IMR-90 (cell line): ENCODE measurements around the gene CACNA1D. TPM values are rescaled to one million over a fixed set of nuclear protein-coding genes. Genes with fewer than 3 reads are reported as not detected.

Experiments used
- ATAC-seq: fragments of 200-7000 bp; cut with Tn5 transposase; 2 replicates; pipeline ENCODE4 v1.9.1; 2020; ENCODE audit warnings: low read depth, mild to moderate bottlenecking, moderate library complexity
- BruUV-seq: library from RNA; stranded (reverse); fragments of 400-500 nt; replicated peaks from 2 replicates; lab custom pipeline; 2021; lab: Mats Ljungman, UMichigan
- CTCF ChIA-PET: fragments of 300-600 bp; formaldehyde crosslinking; extraction: SDS; loops from one replicate; lab custom pipeline; 2021; ENCODE audit warnings: antibody characterized with exemption; lab: Yijun Ruan, JAX
- POLR2A ChIA-PET: fragments of 300-600 bp; sonication (Branson Sonifier 250); formaldehyde crosslinking; loops from one replicate; lab custom pipeline; 2022; ENCODE audit warnings: antibody characterized with exemption; ENCODE audit not compliant: unreplicated experiment; lab: Charles Lee
- DNase-seq: peaks from one replicate; pipeline ENCODE4 v3.0.0; 2013
- H2AFZ ChIP-seq: replicated peaks from 2 replicates; pipeline ENCODE3; 2013; ENCODE audit warnings: low read length, mild to moderate bottlenecking; ENCODE audit not compliant: poor library complexity
- H2AK5ac ChIP-seq: 2 replicates; pipeline ENCODE4 v1.6.1; 2013; ENCODE audit warnings: low read depth, low read length, inconsistent platforms
- H2AK9ac ChIP-seq: replicated peaks from 2 replicates; pipeline ENCODE3; 2013; ENCODE audit warnings: mild to moderate bottlenecking, low read depth, low read length, moderate library complexity; ENCODE audit not compliant: poor library complexity
- H2BK120ac ChIP-seq: 2 replicates; pipeline ENCODE4 v1.6.1; 2013; ENCODE audit warnings: low read depth, low read length, inconsistent platforms
- H2BK15ac ChIP-seq: 3 replicates; pipeline ENCODE4 v1.6.1; 2013; ENCODE audit warnings: low read depth, low read length, inconsistent platforms
- H2BK20ac ChIP-seq: 2 replicates; pipeline ENCODE4 v1.6.1; 2013; ENCODE audit warnings: low read depth, mild to moderate bottlenecking, inconsistent platforms, low read length, moderate library complexity
- H2BK5ac ChIP-seq: 2 replicates; pipeline ENCODE4 v1.6.1; 2013; ENCODE audit warnings: mild to moderate bottlenecking, low read depth, low read length, inconsistent platforms; ENCODE audit not compliant: poor library complexity, severe bottlenecking
- H3K14ac ChIP-seq: replicated peaks from 2 replicates; pipeline ENCODE4 v1.6.1; 2013; ENCODE audit warnings: low read depth, low read length, inconsistent platforms
- H3K18ac ChIP-seq: 2 replicates; pipeline ENCODE4 v1.6.1; 2013; ENCODE audit warnings: low read depth, low read length, control low read depth
- H3K23ac ChIP-seq: 2 replicates; pipeline ENCODE4 v1.6.1; 2013; ENCODE audit warnings: low read depth, low read length, inconsistent platforms
- H3K27ac ChIP-seq: 2 replicates; pipeline ENCODE4 v1.5.1; 2013; ENCODE audit warnings: mild to moderate bottlenecking, control low read depth, low read length; ENCODE audit not compliant: insufficient read depth
- H3K27me3 ChIP-seq: 2 replicates; pipeline ENCODE4 v1.6.1; 2013; ENCODE audit warnings: low read length; ENCODE audit not compliant: control insufficient read depth, insufficient read depth
- H3K36me3 ChIP-seq: 2 replicates; pipeline ENCODE4 v1.6.1; 2013; ENCODE audit warnings: low read length, mixed read lengths; ENCODE audit not compliant: control insufficient read depth, insufficient read depth
- H3K4ac ChIP-seq: 2 replicates; pipeline ENCODE4 v1.6.1; 2013; ENCODE audit warnings: low read depth, low read length, inconsistent platforms
- H3K4me1 ChIP-seq: 2 replicates; pipeline ENCODE4 v1.6.1; 2013; ENCODE audit warnings: low read length, mixed read lengths; ENCODE audit not compliant: control insufficient read depth, insufficient read depth
- H3K4me2 ChIP-seq: 2 replicates; pipeline ENCODE4 v1.6.1; 2013; ENCODE audit warnings: low read depth, mild to moderate bottlenecking, control low read depth, low read length, moderate library complexity
- H3K4me3 ChIP-seq: 2 replicates; pipeline ENCODE4 v1.5.1; 2013; ENCODE audit warnings: low read depth, mild to moderate bottlenecking, control low read depth, low read length, moderate library complexity; ENCODE audit not compliant: insufficient read depth
- H3K56ac ChIP-seq: 2 replicates; pipeline ENCODE4 v1.6.1; 2013; ENCODE audit warnings: low read length, inconsistent platforms; ENCODE audit not compliant: insufficient read depth; ENCODE audit errors: extremely low read depth
- H3K79me1 ChIP-seq, 2 experiments: 2 replicates each; pipeline ENCODE4 v1.6.1; 2013; ENCODE audit warnings: low read length in 2 of 2, inconsistent platforms in 1 of 2, low read depth in 1 of 2
- H3K9ac ChIP-seq: 2 replicates; pipeline ENCODE4 v1.6.1; 2013; ENCODE audit warnings: low read depth, low read length, control low read depth
- H3K9me1 ChIP-seq: 2 replicates; pipeline ENCODE4 v1.6.1; 2013; ENCODE audit warnings: low read length, inconsistent platforms; ENCODE audit not compliant: insufficient read depth
- H3K9me3 ChIP-seq: 2 replicates; pipeline ENCODE4 v1.6.1; 2013; ENCODE audit warnings: low read length; ENCODE audit not compliant: control insufficient read depth, insufficient read depth
- H4K20me1 ChIP-seq: 2 replicates; pipeline ENCODE4 v1.6.1; 2013; ENCODE audit warnings: low read length, inconsistent platforms; ENCODE audit not compliant: insufficient read depth
- H4K5ac ChIP-seq: 2 replicates; pipeline ENCODE4 v1.6.1; 2013; ENCODE audit warnings: mild to moderate bottlenecking, low read depth, low read length, control low read depth
- H4K8ac ChIP-seq, 2 experiments: 2 replicates each; pipeline ENCODE4 v1.6.1; 2013; ENCODE audit warnings: low read depth in 2 of 2, low read length in 2 of 2, control low read depth in 1 of 2, inconsistent platforms in 1 of 2
- H4K91ac ChIP-seq: 2 replicates; pipeline ENCODE4 v1.6.1; 2013; ENCODE audit warnings: low read depth, low read length, inconsistent platforms; ENCODE audit not compliant: insufficient read depth
- BHLHE40 ChIP-seq: fragments of 150-350 bp; IDR thresholded peaks from 2 replicates; pipeline ENCODE4 v1.6.1; 2016; ENCODE audit warnings: mild to moderate bottlenecking, low read depth, low read length
- FOS ChIP-seq: fragments of 150-350 bp; IDR thresholded peaks from 2 replicates; pipeline ENCODE4 v1.6.1; 2016; ENCODE audit warnings: low read depth, low read length
- MXI1 ChIP-seq: IDR thresholded peaks from 2 replicates; pipeline ENCODE4 v1.6.1; 2012; ENCODE audit warnings: low read depth, mild to moderate bottlenecking, low read length, moderate library complexity, borderline replicate concordance
- SMC3 ChIP-seq: fragments of 150-350 bp; IDR thresholded peaks from 2 replicates; pipeline ENCODE4 v1.6.1; 2016; ENCODE audit warnings: low read depth, mild to moderate bottlenecking, antibody characterized with exemption, low read length, moderate library complexity
- WGBS, 2 experiments: methylation state at CpG; one replicate each; pipeline versions ENCODE4 v1.1.5 to v1.1.7; 2013; ENCODE audit warnings: missing lambda C conversion rate in 2 of 2; ENCODE audit not compliant: insufficient read length in 1 of 2; ENCODE audit errors: extremely low coverage in 2 of 2; 5-methylcytosine and 5-hydroxymethylcytosine counted together
- dilution Hi-C: fragments of 300-500 bp; cut with HindIII; formaldehyde crosslinking; loops from one replicate; pipeline ENCODE4 v1.14.3; 2018; ENCODE audit warnings: low sequenced_read_pairs; ENCODE audit not compliant: unreplicated experiment
- in situ Hi-C: fragments of 300-500 bp; cut with MboI; formaldehyde crosslinking; loops from 3 replicates; pipeline ENCODE4 v1.14.3; 2019; ENCODE audit warnings: low sequenced_read_pairs, inconsistent platforms, mixed read lengths
- intact Hi-C: fragments of 100-400 bp; cut with micrococcal nuclease; formaldehyde crosslinking; loops from 2 replicates; pipeline ENCODE4 v1.10.0; 2022
- polyA plus RNA-seq, 3 experiments: library from polyadenylated mRNA; depleted of rRNA; stranded (reverse); fragments of >200 nt; gene quantifications; 2 replicates each; pipeline ENCODE4 v1.2.3, GENCODE V29; 2012; ENCODE audit warnings: low replicate concordance in 1 of 3
- total RNA-seq: library from RNA; depleted of rRNA; stranded (reverse); fragments of >200 nt; gene quantifications from 2 replicates; pipeline ENCODE4 v1.2.3, GENCODE V29; 2012

The CACNA1D gene
- total and polyA plus RNA-seq, 2 of the 4 experiments (the other 2 are of a cell fraction): 0.07 TPM; not detected in 1

- no TSS peak for BruUV-seq
- Histone ChIP-seq H3K56ac (no peak overlapping the region), H3K9ac (no peak overlapping the region), H3K27ac (no peak overlapping the region), H4K8ac (no peak overlapping the region), H3K9me3 (no peaks in the 10 kb centered on the region), H2BK120ac (no peak overlapping the region), H3K14ac (no peak overlapping the region), H2BK15ac (no peak overlapping the region), H3K23ac (no peak overlapping the region), H2BK5ac (no peak overlapping the region), H3K4me1 (no peaks in the 10 kb centered on the region), H3K4me3 (no peak overlapping the region), H4K5ac (no peak overlapping the region), H3K36me3 (no peaks in the 10 kb centered on the region), H3K27me3 (no peaks in the 10 kb centered on the region), H4K20me1 (no peaks in the 10 kb centered on the region), H2AFZ (no peak overlapping the region), H2AK5ac (no peak overlapping the region), H4K91ac (no peak overlapping the region), H3K18ac (no peak overlapping the region), H3K4ac (no peak overlapping the region), H3K4me2 (no peak overlapping the region), H3K79me1 (no peaks in the 10 kb centered on the region), H3K9me1 (no peaks in the 10 kb centered on the region), H2AK9ac (no peak overlapping the region), H2BK20ac (no peak overlapping the region)
- no CpG with 5 or more reads among the region's 1 CpG for WGBS, 2 experiments
- dilution Hi-C loops (no loop called here), in situ Hi-C loops (no loop called here), intact Hi-C loops (loop anchor here (5.0 kb wide), 1 partner anchor 309 kb away; no protein-coding TSS in a partner anchor)
- TF ChIP-seq SMC3 (no peak), BHLHE40 (no peak), FOS (no peak), MXI1 (no peak)
- POLR2A ChIA-PET: no interaction called here
- no peak for ATAC-seq
- no peak for DNase-seq
- CTCF ChIA-PET: no interaction called here
These were observed 112.4 kb downstream of the CACNA1D start for GRCh38 chr3:53606793-53607192.
